ENCODE results near the gene APOF.

DNA sequence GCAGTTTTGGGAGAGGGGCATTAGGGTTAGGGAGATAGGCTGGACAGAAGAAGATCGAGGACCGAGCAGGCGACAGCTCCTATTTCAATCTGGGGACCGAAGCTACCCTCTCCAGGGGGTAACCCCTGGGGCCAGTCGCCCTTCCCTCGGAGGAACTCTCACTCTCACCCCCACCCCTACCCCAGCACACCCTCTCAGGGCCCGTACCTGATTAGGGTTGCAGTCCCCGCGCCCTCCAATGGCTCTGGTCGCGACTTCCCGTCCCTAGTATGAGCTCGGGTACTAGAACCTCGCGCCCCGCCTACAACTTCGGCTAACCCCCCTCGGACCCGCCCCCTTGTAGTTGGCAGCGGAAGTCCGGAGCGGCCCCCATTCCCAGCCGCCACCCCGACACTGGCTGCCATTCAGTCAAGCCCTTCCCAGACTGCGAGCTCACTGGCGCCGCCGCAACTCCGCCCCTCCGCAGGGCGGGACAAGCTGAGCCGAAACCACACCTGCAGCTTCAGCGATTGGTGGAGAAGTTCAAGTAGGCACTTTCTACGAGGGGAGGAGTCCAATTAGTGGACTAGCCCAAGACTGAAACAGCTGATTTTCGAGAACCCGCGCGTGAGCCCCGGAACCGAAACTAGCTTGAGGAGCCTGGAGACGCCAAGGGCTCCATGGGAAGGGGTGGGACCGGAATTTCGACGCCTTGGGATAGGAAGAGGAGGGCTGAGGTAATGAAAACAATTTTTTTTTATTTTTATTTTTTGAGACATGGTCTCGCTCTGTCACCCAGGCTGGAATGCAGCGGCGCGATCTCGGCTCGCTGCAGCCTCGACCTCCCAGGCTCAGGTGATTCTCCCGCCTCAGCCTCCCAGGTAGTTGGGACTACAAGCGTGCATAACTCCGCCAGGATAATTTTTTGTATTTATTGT, 2.5 kb downstream of the APOF start, which contains the start of gene STAT2:
- TF ChIP-seq, protein P1, sequence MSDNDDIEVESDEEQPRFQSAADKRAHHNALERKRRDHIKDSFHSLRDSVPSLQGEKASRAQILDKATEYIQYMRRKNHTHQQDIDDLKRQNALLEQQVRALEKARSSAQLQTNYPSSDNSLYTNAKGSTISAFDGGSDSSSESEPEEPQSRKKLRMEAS (IDR thresholded peaks at IDR 0.05; ENCODE audit: low read depth, low read length), result 0 out of 2 replicates have a peak, but pooled peaks have one; percentile 13
- no peak for TF ChIP-seq RCOR1 (conservative IDR thresholded peaks at IDR 0.05; ENCODE audit: low read depth, low read length)
